Skin epidermis (tissue), 12 donors: ENCODE measurements around the gene OPRD1.
"Not testable (repeated sequence)": the region's sequence is repeated elsewhere in the genome, so short reads cannot be mapped to it uniquely, and the experiment has no call there.

Experiments
- H3K27ac ChIP-seq, 21 experiments: fragments of 200-600 bp; sonication (generic) in 11 of 21; one replicate each; pipeline ENCODE4 v1.5.0; 2020; ENCODE audit warnings: mild to moderate bottlenecking in 3 of 21, inconsistent platforms in 2 of 21, moderate library complexity in 2 of 21
- H3K4me3 ChIP-seq, 7 experiments: fragments of 200-600 bp; sonication (generic) in 2 of 7; one replicate each; pipeline ENCODE4 v1.5.0; 2020; ENCODE audit warnings: inconsistent platforms in 2 of 7, mild to moderate bottlenecking in 2 of 7, moderate library complexity in 1 of 7

Gene OPRD1

GRCh38 chr1:28811766-28812668 lies at the start of gene OPRD1:
Gene OPRD1 (plus strand): TSS chr1:28812170. CDS start chr1:28812384, 214 bp downstream.
- Histone ChIP-seq H3K27ac (no peak within 1 kb of the TSS), H3K4me3 (no peak within 1 kb of the TSS)

- Histone ChIP-seq H3K27ac (no peak overlapping the region), H3K4me3 (no peak overlapping the region)
Observed at GRCh38 chr1:28766532-28767183, 45.3 kb upstream of the OPRD1 start.

GRCh38 chr1:28770601-28771165 lies 41.3 kb upstream of the OPRD1 start:
- H3K4me3 ChIP-seq: no peak overlapping the region

GRCh38 chr1:28771921-28772320 lies 40.0 kb upstream of the OPRD1 start:
- not testable (repeated sequence) for H3K27ac ChIP-seq, H3K4me3 ChIP-seq

More at GRCh38 chr1:28770601-28771165, 41.3 kb upstream of the OPRD1 start:
- no peak overlapping the region for H3K27ac ChIP-seq

- Histone ChIP-seq H3K4me3 (no peak overlapping the region), H3K27ac (no peak overlapping the region)
Observed at GRCh38 chr1:28773105-28773504, 38.9 kb upstream of the OPRD1 start.

GRCh38 chr1:28775121-28775942 lies 36.6 kb upstream of the OPRD1 start:
- H3K4me3 ChIP-seq: peak overlapping the region; percentile 23 to 50 (median 35)
- peak overlapping the region in 19 of 21 experiments; percentile 6 to 84 (median 69) for H3K27ac ChIP-seq

- no peak overlapping the region for H3K4me3 ChIP-seq
Observed at GRCh38 chr1:28776341-28776740, 35.6 kb upstream of the OPRD1 start.

GRCh38 chr1:28778021-28778420 lies 33.9 kb upstream of the OPRD1 start:
- no peak overlapping the region for H3K4me3 ChIP-seq
- no peak overlapping the region for H3K27ac ChIP-seq

More at GRCh38 chr1:28776341-28776740, 35.6 kb upstream of the OPRD1 start:
- peak overlapping the region in 3 of 21 experiments; percentile 52 to 71 (median 61) for H3K27ac ChIP-seq

GRCh38 chr1:28779751-28780408 lies 32.1 kb upstream of the OPRD1 start:
- H3K4me3 ChIP-seq: no peak overlapping the region
- no peak overlapping the region for H3K27ac ChIP-seq

- no peak overlapping the region for H3K27ac ChIP-seq
- no peak overlapping the region for H3K4me3 ChIP-seq
Observed at GRCh38 chr1:28781305-28781704, 30.7 kb upstream of the OPRD1 start.

GRCh38 chr1:28782011-28782410 lies 30.0 kb upstream of the OPRD1 start:
- Histone ChIP-seq H3K27ac (no peak overlapping the region), H3K4me3 (no peak overlapping the region)

GRCh38 chr1:28783363-28783762 lies 28.6 kb upstream of the OPRD1 start:
- no peak overlapping the region for H3K4me3 ChIP-seq

GRCh38 chr1:28789412-28789811 lies 22.6 kb upstream of the OPRD1 start:
- H3K27ac ChIP-seq: no peak overlapping the region

More at GRCh38 chr1:28783363-28783762, 28.6 kb upstream of the OPRD1 start:
- H3K27ac ChIP-seq: no peak overlapping the region

GRCh38 chr1:28789816-28790215 lies 22.2 kb upstream of the OPRD1 start:
- no peak overlapping the region for H3K27ac ChIP-seq
- H3K4me3 ChIP-seq: no peak overlapping the region

More at GRCh38 chr1:28789412-28789811, 22.6 kb upstream of the OPRD1 start:
- H3K4me3 ChIP-seq: no peak overlapping the region

- H3K27ac ChIP-seq: no peak overlapping the region
- no peak overlapping the region for H3K4me3 ChIP-seq
Observed at GRCh38 chr1:28790377-28791035, 21.5 kb upstream of the OPRD1 start.

GRCh38 chr1:28791929-28792328 lies 20.0 kb upstream of the OPRD1 start:
- not testable (repeated sequence) for H3K4me3 ChIP-seq, H3K27ac ChIP-seq

- no peak overlapping the region for H3K27ac ChIP-seq
Observed at GRCh38 chr1:28792644-28793121, 19.3 kb upstream of the OPRD1 start.

GRCh38 chr1:28794582-28794981 lies 17.4 kb upstream of the OPRD1 start:
- not testable (repeated sequence) for H3K27ac ChIP-seq

More at GRCh38 chr1:28792644-28793121, 19.3 kb upstream of the OPRD1 start:
- no peak overlapping the region for H3K4me3 ChIP-seq

More at GRCh38 chr1:28794582-28794981, 17.4 kb upstream of the OPRD1 start:
- not testable (repeated sequence) for H3K4me3 ChIP-seq
